HepG2 (cell line): ENCODE results near the gene CCDC80. TPM values are rescaled to one million over a fixed set of nuclear protein-coding genes. Genes with fewer than 3 reads are reported as not detected.
A peak's percentile ranks its signal among the peaks of the same experiment; 100 is the strongest.

Experiments
- ARID2 ChIP-seq: sonication (generic); formaldehyde crosslinking; IDR thresholded peaks from 2 replicates; pipeline ENCODE4 v1.8.1; 2022; ENCODE audit warnings: mild to moderate bottlenecking, missing genetic modification reagents, borderline replicate concordance
- FOSL2 ChIP-seq: sonication (generic); formaldehyde crosslinking; IDR thresholded peaks from 2 replicates; pipeline ENCODE4 v1.4.0; 2020; ENCODE audit warnings: missing genetic modification reagents
- MED13 ChIP-seq: sonication (generic); formaldehyde crosslinking; IDR thresholded peaks from 2 replicates; pipeline ENCODE4 v1.5.0; 2020; ENCODE audit warnings: missing genetic modification reagents
- NCOA5 ChIP-seq: sonication (generic); formaldehyde crosslinking; IDR thresholded peaks from 2 replicates; pipeline ENCODE4 v1.4.0; 2020; ENCODE audit warnings: missing genetic modification reagents
- PRDM10 ChIP-seq: sonication (generic); formaldehyde crosslinking; IDR thresholded peaks from 2 replicates; pipeline ENCODE4 v1.4.0; 2020; ENCODE audit warnings: low read depth, missing genetic modification reagents
- PRDM4 ChIP-seq: sonication (generic); formaldehyde crosslinking; IDR thresholded peaks from 2 replicates; pipeline ENCODE4 v1.9.0; 2021; ENCODE audit warnings: missing genetic modification reagents, borderline replicate concordance
- PTBP1 ChIP-seq: fragments of 200-400 bp; formaldehyde crosslinking; IDR thresholded peaks from 2 replicates; pipeline ENCODE4 v1.6.1; 2018; ENCODE audit warnings: low read length, low read depth; ENCODE audit not compliant: poor library complexity, severe bottlenecking
- RBFOX2 ChIP-seq: fragments of 200-400 bp; formaldehyde crosslinking; IDR thresholded peaks from 2 replicates; pipeline ENCODE4 v1.6.1; 2017; ENCODE audit warnings: low read depth, mild to moderate bottlenecking, low read length
- SALL1 ChIP-seq: sonication (generic); formaldehyde crosslinking; IDR thresholded peaks from 2 replicates; pipeline ENCODE4 v1.8.0; 2022; ENCODE audit warnings: mild to moderate bottlenecking, missing genetic modification reagents
- SETDB1 ChIP-seq: sonication (generic); formaldehyde crosslinking; IDR thresholded peaks from 2 replicates; pipeline ENCODE4 v1.5.1; 2020; ENCODE audit warnings: missing genetic modification reagents, mild to moderate bottlenecking, borderline replicate concordance
- SMAD3 ChIP-seq: sonication (generic); formaldehyde crosslinking; IDR thresholded peaks from 2 replicates; pipeline ENCODE4 v1.4.0; 2020; ENCODE audit warnings: missing genetic modification reagents
- TARDBP ChIP-seq: sonication (generic); formaldehyde crosslinking; IDR thresholded peaks from 2 replicates; pipeline ENCODE4 v1.8.0; 2022; ENCODE audit warnings: mild to moderate bottlenecking, missing genetic modification reagents
- TIGD3 ChIP-seq: sonication (generic); formaldehyde crosslinking; IDR thresholded peaks from 2 replicates; pipeline ENCODE4 v1.5.1; 2020; ENCODE audit warnings: mild to moderate bottlenecking, missing genetic modification reagents, borderline replicate concordance
- ZNF225 ChIP-seq: sonication (generic); formaldehyde crosslinking; IDR thresholded peaks from 2 replicates; pipeline ENCODE4 v1.4.0; 2020; ENCODE audit warnings: mild to moderate bottlenecking, missing genetic modification reagents
- ZNF33B ChIP-seq: sonication (generic); formaldehyde crosslinking; IDR thresholded peaks from 2 replicates; pipeline ENCODE4 v1.5.1; 2020; ENCODE audit warnings: mild to moderate bottlenecking, missing genetic modification reagents
- ZNF414 ChIP-seq: sonication (generic); formaldehyde crosslinking; IDR thresholded peaks from 2 replicates; pipeline ENCODE4 v1.5.0; 2020; ENCODE audit warnings: missing genetic modification reagents
- ZNF484 ChIP-seq: sonication (generic); formaldehyde crosslinking; IDR thresholded peaks from 2 replicates; pipeline ENCODE4 v1.5.1; 2020; ENCODE audit warnings: mild to moderate bottlenecking, low read depth, missing genetic modification reagents, borderline replicate concordance
- ZNF598 ChIP-seq: sonication (generic); formaldehyde crosslinking; IDR thresholded peaks from 2 replicates; pipeline ENCODE4 v1.5.1; 2020; ENCODE audit warnings: mild to moderate bottlenecking, missing genetic modification reagents, borderline replicate concordance
- ZNF639 ChIP-seq: conservative IDR thresholded peaks from 2 replicates; pipeline ENCODE4 v1.6.1; 2018; ENCODE audit warnings: missing genetic modification reagents
- polyA plus RNA-seq, 8 experiments: library from polyadenylated mRNA; depleted of rRNA in 3 of 8; stranded (reverse) in 7 of 8; unstranded in 1 of 8; fragments of >200 nt; fragmentation: Illumina TruSeq in 4 of 8; extraction: Trizol in 4 of 8; gene quantifications; 2 replicates each; pipeline versions ENCODE4 v1.2.1 to v1.2.3, GENCODE V29; 2011 to 2016; ENCODE audit warnings: low read depth in 4 of 8, missing spikeins in 1 of 8, mixed read lengths in 1 of 8; ENCODE audit not compliant: insufficient read depth in 1 of 8
- total RNA-seq, 5 experiments: library from RNA; depleted of rRNA; stranded (reverse); fragments of >200 nt; fragmentation: Illumina TruSeq; extraction: Trizol; gene quantifications; 2 replicates each; pipeline ENCODE4 v1.2.3, GENCODE V29; 2016; ENCODE audit warnings: low read depth in 1 of 5

Gene CCDC80
- total and polyA plus RNA-seq, 2 of the 13 experiments (the other 11 are each of a cell fraction or from before 2014, with no cell fraction given) = not detected

- 0 out of 2 replicates have a peak, but pooled peaks have one; percentile 18 for TF ChIP-seq TIGD3 (CRISPR knock-in tag)
- TF ChIP-seq RBFOX2 = peak; percentile 82
- TF ChIP-seq ZNF414 (CRISPR knock-in tag) = no peak; the same call in 1 of the 2 replicates
- TF ChIP-seq TARDBP = peak; percentile 86
- TF ChIP-seq NCOA5 (CRISPR knock-in tag) = no peak
- TF ChIP-seq ZNF484 (CRISPR knock-in tag) = no peak
- peak; percentile 77; the same call in 1 of the 2 replicates for TF ChIP-seq ZNF639 (CRISPR knock-in tag)
- TF ChIP-seq ZNF225 (CRISPR knock-in tag) = no peak
- TF ChIP-seq ARID2 (CRISPR knock-in tag) = peak; percentile 65; the same call in 1 of the 2 replicates
- no peak for TF ChIP-seq PRDM4
- TF ChIP-seq SETDB1 = no peak
- peak; percentile 9; the same call in 1 of the 2 replicates for TF ChIP-seq ZNF598
- TF ChIP-seq SALL1 (CRISPR knock-in tag) = peak; percentile 71; the same call in 1 of the 2 replicates
- TF ChIP-seq MED13 (CRISPR knock-in tag) = no peak
- peak; percentile 50; the same call in 1 of the 2 replicates for TF ChIP-seq PRDM10
- TF ChIP-seq ZNF33B = no peak
- TF ChIP-seq FOSL2 (CRISPR knock-in tag) = 0 out of 2 replicates have a peak, but pooled peaks have one; percentile 51
- TF ChIP-seq PTBP1 = no peak
- peak; percentile 39; the same call in 1 of the 2 replicates for TF ChIP-seq SMAD3 (CRISPR knock-in tag)
Observed at GRCh38 chr3:112561734-112562529, 79.0 kb downstream of the CCDC80 start, which contains the start of the genes ATG3 and SLC35A5 (continued).
